Spleen (tissue), 7 donors: Measurements from ENCODE around the gene TNFSF10.

Experiments
- CTCF ChIP-seq, 11 experiments: fragments of 200-600 bp in 7 of 11; fragments of 450-650 bp in 4 of 11; sonication (generic) in 4 of 11; IDR thresholded peaks in 8 of 11; conservative IDR thresholded peaks in 3 of 11; 1 replicate in 7 of 11; 2 replicates in 4 of 11; pipeline versions ENCODE4 v1.4.0 to v1.8.0; 2016 to 2021; ENCODE audit warnings: antibody characterized with exemption in 11 of 11, inconsistent platforms in 4 of 11, mild to moderate bottlenecking in 1 of 11
- POLR2A ChIP-seq, 3 donors: fragments of 450-650 bp; IDR thresholded peaks; one replicate each; pipeline ENCODE4 v1.5.1; 2017; ENCODE audit warnings: antibody characterized with exemption in 3 of 3, mild to moderate bottlenecking in 1 of 3
- POLR2AphosphoS5 ChIP-seq, 3 donors: sonication (generic); formaldehyde crosslinking; IDR thresholded peaks; one replicate each; pipeline ENCODE4 v1.5.1; 2017; ENCODE audit warnings: antibody characterized with exemption in 3 of 3
- donor health status: DM: no; HTN: no; CAD: no; lungs with moderate emphysema.
- donor health status: DM: no; HTN: no; CAD: no.
- donor health status: DM: no; HTN: no; CAD: no.

GRCh38 chr3:172539273-172539672 lies 16.0 kb upstream of the TNFSF10 start:
- no peak for TF ChIP-seq CTCF (IDR thresholded peaks at IDR 0.05 in 8 of 11, conservative IDR thresholded peaks at IDR 0.05 in 3 of 11)
- no peak for TF ChIP-seq POLR2A (IDR thresholded peaks at IDR 0.05)
- no peak for TF ChIP-seq POLR2AphosphoS5 (IDR thresholded peaks at IDR 0.05)
